ENCODE data around the gene PRAME. TPM values are rescaled to one million over a fixed set of nuclear protein-coding genes. Genes with fewer than 3 reads are reported as not detected.
"Not testable (repeated sequence)": the region's sequence is repeated elsewhere in the genome, so short reads cannot be mapped to it uniquely, and the experiment has no call there.

Gene PRAME
- total and polyA plus RNA-seq, 2 donors (not counting 3 experiments of a cell fraction or from before 2014, with no cell fraction given): 0.07 TPM; not detected in 1

DNA sequence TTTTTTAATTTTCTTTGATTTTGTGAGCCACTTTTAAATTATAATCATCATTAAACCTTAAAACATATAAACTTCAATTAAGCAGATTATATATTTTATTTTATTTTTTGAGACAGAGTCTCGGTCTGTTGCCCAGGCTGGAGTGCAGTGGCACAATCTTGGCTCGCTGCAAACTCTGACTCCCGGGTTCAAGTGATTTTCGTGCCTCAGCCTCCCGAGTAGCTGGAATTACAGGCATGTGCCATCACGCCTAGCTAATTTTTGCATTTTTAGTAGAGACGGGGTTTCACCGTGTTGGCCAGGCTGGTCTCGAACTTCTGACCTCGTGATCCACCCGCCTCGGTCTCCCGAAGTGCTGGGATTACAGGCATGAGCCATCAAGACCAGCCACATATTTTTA lies 22.5 kb upstream of the PRAME start:
- H3K36me3 ChIP-seq (ENCODE audit: control insufficient read depth in 2 of 2, extremely low read depth in 1 of 2, insufficient read depth in 2 of 2, low read length in 2 of 2); H3K79me2 ChIP-seq (ENCODE audit: control insufficient read depth, insufficient read depth, low read length); H2AFZ ChIP-seq (ENCODE audit: low read depth, low read length); dilution Hi-C loops (cut with MboI; ENCODE audit: extremely low pct_ligation_motif_present, low sequenced_read_pairs); H3K27ac ChIP-seq (ENCODE audit: insufficient read depth, low read depth, low read length); CTCF ChIA-PET; H3K4me3 ChIP-seq (replicated peaks in 1 of 3; ENCODE audit: insufficient read depth in 1 of 3, low read depth in 1 of 3, low read length in 3 of 3); H4K20me1 ChIP-seq (replicated peaks; ENCODE audit: control insufficient read depth, extremely low read depth, insufficient read depth, low read length); H3K9me1 ChIP-seq (replicated peaks; ENCODE audit: control insufficient read depth, extremely low read depth, insufficient read depth, low read length); DNase-seq (ENCODE audit: low read depth, low spot score); H3K4me2 ChIP-seq (ENCODE audit: insufficient read depth, low read length); H3K4me1 ChIP-seq (ENCODE audit: control insufficient read depth, extremely low read depth, insufficient read depth, low read length); BruUV-seq (replicated peaks); POLR2A ChIA-PET; H3K9ac ChIP-seq (replicated peaks; ENCODE audit: extremely low read depth, insufficient read depth, low read length); FAIRE-seq; H3K9me3 ChIP-seq (replicated peaks; ENCODE audit: control insufficient read depth, insufficient read depth, low read length): not testable (repeated sequence)
- intact Hi-C loops (cut with micrococcal nuclease): loop anchor here (10.0 kb wide), 1 partner anchor 103 kb away; no protein-coding TSS in a partner anchor
- peaks cover 3 to 18% of the 10 kb centered on the region in 2 experiments for H3K27me3 ChIP-seq (ENCODE audit: control insufficient read depth in 2 of 2, insufficient read depth in 2 of 2, low read length in 2 of 2)

DNA sequence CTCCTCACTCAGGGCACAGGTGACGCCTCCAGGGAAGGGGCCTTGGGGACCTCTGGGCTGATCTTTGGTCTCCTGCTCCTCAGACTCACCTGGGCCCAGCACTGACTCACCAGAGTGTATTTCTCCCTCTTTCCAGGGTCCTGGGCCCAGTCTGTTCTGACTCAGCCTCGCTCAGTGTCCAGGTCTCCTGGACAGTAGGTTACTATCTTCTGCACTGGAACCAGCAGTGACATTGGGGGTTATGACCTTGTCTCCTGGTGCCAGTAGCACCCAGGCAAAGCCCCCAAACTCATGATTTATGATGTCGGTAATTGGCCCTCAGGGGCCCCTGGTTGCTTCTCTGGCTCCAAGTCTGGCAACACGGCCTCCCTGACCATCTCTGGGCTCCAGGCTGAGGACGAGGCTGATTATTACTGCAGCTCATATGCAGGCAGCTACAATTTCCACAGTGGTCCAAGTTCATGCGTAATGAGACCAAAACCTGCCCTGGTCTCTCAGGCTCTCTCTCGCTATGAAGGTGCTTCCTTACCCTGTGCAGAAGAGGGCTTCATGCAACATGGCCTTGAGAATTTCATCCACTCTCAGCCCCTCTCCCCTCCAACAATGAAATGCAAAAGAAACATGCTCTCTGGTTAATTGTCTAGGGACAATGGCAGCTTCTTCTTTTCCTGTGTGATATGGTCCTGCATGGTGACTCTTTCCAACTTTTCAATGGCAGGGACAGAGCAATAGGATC lies 21.0 kb upstream of the PRAME start:
- Histone ChIP-seq H4K20me1 (replicated peaks; ENCODE audit: control insufficient read depth, extremely low read depth, insufficient read depth, low read length) (no peaks in the 10 kb centered on the region), H3K9ac (replicated peaks; ENCODE audit: extremely low read depth, insufficient read depth, low read length) (no peak overlapping the region), H2AFZ (ENCODE audit: low read depth, low read length) (no peak overlapping the region), H3K4me2 (ENCODE audit: insufficient read depth, low read length) (no peak overlapping the region), H3K27ac (ENCODE audit: insufficient read depth, low read depth, low read length) (no peak overlapping the region), H3K27me3 (ENCODE audit: control insufficient read depth in 2 of 2, insufficient read depth in 2 of 2, low read length in 2 of 2) (peaks cover 4 to 16% of the 10 kb centered on the region in 2 experiments), H3K4me1 (ENCODE audit: control insufficient read depth, extremely low read depth, insufficient read depth, low read length) (no peaks in the 10 kb centered on the region), H3K36me3 (ENCODE audit: control insufficient read depth in 2 of 2, extremely low read depth in 1 of 2, insufficient read depth in 2 of 2, low read length in 2 of 2) (no peaks in the 10 kb centered on the region), H3K4me3 (replicated peaks in 1 of 3; ENCODE audit: insufficient read depth in 1 of 3, low read depth in 1 of 3, low read length in 3 of 3) (no peak overlapping the region), H3K9me1 (replicated peaks; ENCODE audit: control insufficient read depth, extremely low read depth, insufficient read depth, low read length) (no peaks in the 10 kb centered on the region), H3K79me2 (ENCODE audit: control insufficient read depth, insufficient read depth, low read length) (no peaks in the 10 kb centered on the region), H3K9me3 (replicated peaks; ENCODE audit: control insufficient read depth, insufficient read depth, low read length) (no peaks in the 10 kb centered on the region)
- BruUV-seq (replicated peaks): no TSS peak
- intact Hi-C loops (cut with micrococcal nuclease) (loop anchor here (10.0 kb wide), 1 partner anchor 105 kb away; no protein-coding TSS in a partner anchor), dilution Hi-C loops (cut with MboI; ENCODE audit: extremely low pct_ligation_motif_present, low sequenced_read_pairs) (no loop called here)
- CTCF ChIA-PET: interaction anchor here (1.2 to 4.3 kb wide), 2 partner anchors 9 to 21 kb away, joined by 4 to 126 read pairs; partner anchors contain the start of gene PRAME
- POLR2A ChIA-PET: no interaction called here
- DNase-seq (ENCODE audit: low read depth, low spot score) (no peak), FAIRE-seq (no peak)
- TF ChIP-seq JUN (IDR thresholded peaks at IDR 0.05; ENCODE audit: borderline replicate concordance, insufficient read depth, insufficient read length, low read depth) (no peak), POLR2A (IDR thresholded peaks at IDR 0.05; ENCODE audit: low read depth, low read length) (no peak), GATA2 (IDR thresholded peaks at IDR 0.05; ENCODE audit: insufficient read depth, insufficient read length, low read depth, low read length) (no peak), EZH2 (IDR thresholded peaks at IDR 0.05; ENCODE audit: borderline replicate concordance, low read depth, low read length, severe bottlenecking) (no peak)

All from endothelial cell of umbilical vein (primary cell).